PC-3 (cell line): ENCODE data around the gene ARHGEF28.

Source experiments
- CTCF ChIP-seq: fragments of 300-600 bp; sonication (generic); conservative IDR thresholded peaks from 2 replicates; pipeline ENCODE4 v1.5.1; 2017; ENCODE audit warnings: antibody characterized with exemption, low read depth, mild to moderate bottlenecking, low read length
- EZH2 ChIP-seq: fragments of 300-600 bp; sonication (generic); IDR thresholded peaks from one replicate; pipeline ENCODE4 v1.6.1; 2017; ENCODE audit warnings: antibody characterized with exemption, mild to moderate bottlenecking, low read length; ENCODE audit not compliant: unreplicated experiment
- EZH2phosphoT487 ChIP-seq: fragments of 300-600 bp; sonication (generic); IDR thresholded peaks from 2 replicates; pipeline ENCODE4 v1.6.1; 2018; ENCODE audit warnings: mild to moderate bottlenecking, antibody characterized with exemption, low read length, borderline replicate concordance

GRCh38 chr5:73825736-73826135 lies 199.7 kb downstream of the ARHGEF28 start:
- no peak for TF ChIP-seq CTCF
- TF ChIP-seq EZH2phosphoT487, result no peak
- no peak for TF ChIP-seq EZH2
